Esophagus muscularis mucosa (tissue), 4 donors: ENCODE data around the gene PDE4D. TPM values are rescaled to one million over a fixed set of nuclear protein-coding genes. Genes with fewer than 3 reads are reported as not detected.
A peak's percentile ranks its signal among the peaks of the same experiment; 100 is the strongest.

Experiments
- DNase-seq: peaks from one replicate; pipeline ENCODE4 v3.0.0-alpha.2; 2017; ENCODE audit errors: extremely low spot score
- H3K27ac ChIP-seq, 4 donors: fragments of 200-600 bp; sonication (generic); replicated peaks in 1 of 4; 1 replicate in 3 of 4; 2 replicates in 1 of 4; pipeline ENCODE4 v1.5.1; 2016 to 2019; ENCODE audit warnings: mild to moderate bottlenecking in 1 of 4
- H3K27me3 ChIP-seq, 4 donors: fragments of 200-600 bp; sonication (generic); one replicate each; pipeline versions ENCODE4 v1.5.1 to v1.6.0; 2016 to 2019
- H3K36me3 ChIP-seq, 4 donors: fragments of 200-600 bp; sonication (generic); one replicate each; pipeline ENCODE4 v1.5.1; 2016 to 2019
- H3K4me1 ChIP-seq, 4 donors: fragments of 200-600 bp; sonication (generic); one replicate each; pipeline ENCODE4 v1.5.1; 2016 to 2019
- H3K4me3 ChIP-seq, 4 donors: fragments of 200-600 bp; sonication (generic); 1 replicate in 2 of 4; 2 replicates in 2 of 4; pipeline ENCODE4 v1.5.1; 2016 to 2019; ENCODE audit warnings: mild to moderate bottlenecking in 4 of 4, moderate library complexity in 1 of 4
- H3K9me3 ChIP-seq, 4 donors: fragments of 200-600 bp; sonication (generic); 1 replicate in 3 of 4; 2 replicates in 1 of 4; pipeline ENCODE4 v1.5.1; 2016 to 2019
- CTCF ChIP-seq, 3 experiments: fragments of 200-600 bp in 2 of 3; fragments of 450-650 bp in 1 of 3; sonication (generic) in 2 of 3; IDR thresholded peaks; one replicate each; pipeline ENCODE4 v1.5.1; 2017 to 2019; ENCODE audit warnings: antibody characterized with exemption in 3 of 3, mild to moderate bottlenecking in 2 of 3, moderate library complexity in 1 of 3
- EP300 ChIP-seq: sonication (generic); formaldehyde crosslinking; IDR thresholded peaks from one replicate; pipeline ENCODE4 v1.6.1; 2017; ENCODE audit warnings: antibody characterized with exemption
- POLR2A ChIP-seq: fragments of 450-650 bp; IDR thresholded peaks from one replicate; pipeline ENCODE4 v1.6.1; 2017; ENCODE audit warnings: antibody characterized with exemption, moderate library complexity, mild to moderate bottlenecking, low read depth
- POLR2AphosphoS5 ChIP-seq, 2 donors: sonication (generic); formaldehyde crosslinking; IDR thresholded peaks; one replicate each; pipeline ENCODE4 v1.6.1; 2017; ENCODE audit warnings: antibody characterized with exemption in 2 of 2
- WGBS: methylation state at CpG from one replicate; pipeline ENCODE4 v1.1.5; 2018; 5-methylcytosine and 5-hydroxymethylcytosine counted together
- intact Hi-C: fragments of 100-400 bp; cut with DNase I; formaldehyde crosslinking; loops from one replicate; pipeline ENCODE4 v1.15.1; 2023
- total RNA-seq, 4 donors: library from RNA; depleted of rRNA; stranded (reverse); fragments of >200 nt; gene quantifications; one replicate each; pipeline versions ENCODE4 v1.1.0 to v1.2.1, GENCODE V29; 2016

The PDE4D gene
- total RNA-seq, 4 donors from 2014 or later = 39.2 to 87.0 (median 50.2) TPM

GRCh38 chr5:59829922-59830321 lies 63.6 kb downstream of the PDE4D start:
- no peak overlapping the region for H3K4me3 ChIP-seq
- H3K27ac ChIP-seq = no peak overlapping the region
- TF ChIP-seq CTCF (IDR thresholded peaks at IDR 0.05) = no peak
- no peak for TF ChIP-seq EP300
- TF ChIP-seq POLR2A = no peak
- TF ChIP-seq POLR2AphosphoS5 (IDR thresholded peaks at IDR 0.05) = no peak
- WGBS = 91% methylated on average over 2 of the region's 2 CpGs
- intact Hi-C loops = no loop called here
- no peak for DNase-seq
- H3K27me3 ChIP-seq = no peaks in the 10 kb centered on the region
- H3K36me3 ChIP-seq = no peaks in the 10 kb centered on the region
- H3K4me1 ChIP-seq = no peaks in the 10 kb centered on the region
- no peaks in the 10 kb centered on the region for H3K9me3 ChIP-seq

GRCh38 chr5:59829386-59829785 lies 64.1 kb downstream of the PDE4D start:
- no peaks in the 10 kb centered on the region for H3K36me3 ChIP-seq
- H3K4me1 ChIP-seq = no peaks in the 10 kb centered on the region
- H3K4me3 ChIP-seq = no peak overlapping the region
- H3K9me3 ChIP-seq = no peaks in the 10 kb centered on the region
- TF ChIP-seq POLR2A = no peak
- 58% methylated on average over 1 of the region's 1 CpG for WGBS
- intact Hi-C loops = no loop called here
- H3K27ac ChIP-seq = no peak overlapping the region
- no peaks in the 10 kb centered on the region for H3K27me3 ChIP-seq
- no peak for DNase-seq

GRCh38 chr5:59828623-59829022 lies 64.9 kb downstream of the PDE4D start:
- TF ChIP-seq POLR2A = no peak
- no peak for TF ChIP-seq EP300
- TF ChIP-seq CTCF (IDR thresholded peaks at IDR 0.05) = no peak
- TF ChIP-seq POLR2AphosphoS5 (IDR thresholded peaks at IDR 0.05) = no peak
- no peaks in the 10 kb centered on the region for H3K9me3 ChIP-seq
- no peak overlapping the region for H3K27ac ChIP-seq
- no peaks in the 10 kb centered on the region for H3K4me1 ChIP-seq
- H3K27me3 ChIP-seq = no peaks in the 10 kb centered on the region
- no peaks in the 10 kb centered on the region for H3K36me3 ChIP-seq
- peak; percentile 34 for DNase-seq
- WGBS = 70% methylated on average over 3 of the region's 3 CpGs
- no peak overlapping the region for H3K4me3 ChIP-seq
- intact Hi-C loops = no loop called here

GRCh38 chr5:59826996-59827395 lies 66.5 kb downstream of the PDE4D start:
- H3K27ac ChIP-seq = no peak overlapping the region
- H3K9me3 ChIP-seq = no peaks in the 10 kb centered on the region
- no peaks in the 10 kb centered on the region for H3K4me1 ChIP-seq
- DNase-seq = no peak
- 87% methylated on average over 1 of the region's 1 CpG for WGBS
- intact Hi-C loops = no loop called here
- no peak overlapping the region for H3K4me3 ChIP-seq
- H3K27me3 ChIP-seq = no peaks in the 10 kb centered on the region
- no peaks in the 10 kb centered on the region for H3K36me3 ChIP-seq
- TF ChIP-seq POLR2A (no peak), CTCF (IDR thresholded peaks at IDR 0.05) (no peak), EP300 (no peak), POLR2AphosphoS5 (IDR thresholded peaks at IDR 0.05) (no peak)

- no peaks in the 10 kb centered on the region for H3K36me3 ChIP-seq
- no peak for DNase-seq
- TF ChIP-seq CTCF (IDR thresholded peaks at IDR 0.05) (no peak), POLR2AphosphoS5 (IDR thresholded peaks at IDR 0.05) (no peak)
- H3K9me3 ChIP-seq = no peaks in the 10 kb centered on the region
- H3K4me3 ChIP-seq = no peak overlapping the region
- H3K4me1 ChIP-seq = no peaks in the 10 kb centered on the region
- intact Hi-C loops = no loop called here
- no peak overlapping the region for H3K27ac ChIP-seq
- no peaks in the 10 kb centered on the region for H3K27me3 ChIP-seq
- 59% methylated on average over 2 of the region's 2 CpGs for WGBS
Measured at GRCh38 chr5:59823420-59823819, 70.1 kb downstream of the PDE4D start.
